HG02981 (cell line): ENCODE data around the gene HPCAL1.

ENCODE experiments used
- ATAC-seq: cut with Tn5 transposase; IDR thresholded peaks from one replicate; pipeline ENCODE4 v1.9.1; 2021; ENCODE audit warnings: mild to moderate bottlenecking, moderate library complexity; ENCODE audit not compliant: unreplicated experiment

HPCAL1 gene

GRCh38 chr2:10385501-10385900, 82.8 kb downstream of the HPCAL1 start:
- ATAC-seq: no peak

GRCh38 chr2:10385933-10386773, 83.4 kb downstream of the HPCAL1 start:
- no peak for ATAC-seq

DNA sequence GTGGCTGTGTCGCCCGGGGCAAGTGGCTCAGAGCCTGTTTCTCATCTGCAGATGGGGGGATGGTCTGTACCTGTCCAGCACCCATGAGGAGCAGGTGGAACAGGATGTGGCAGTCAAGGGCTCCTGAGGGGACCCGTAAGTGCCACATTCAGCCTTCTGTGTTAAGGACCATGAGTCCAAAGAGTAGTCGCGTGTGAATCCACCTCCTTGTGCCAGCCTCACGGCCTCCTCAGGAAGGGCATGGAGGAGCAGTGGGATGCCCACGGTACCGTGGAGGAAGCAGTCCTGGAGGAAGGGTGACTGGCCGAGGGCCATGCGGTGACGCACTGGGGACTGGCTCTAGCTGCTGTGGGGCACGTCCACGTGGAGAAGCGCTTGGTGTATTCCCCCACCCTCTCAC, 84.3 kb downstream of the HPCAL1 start:
- ATAC-seq: no peak

DNA sequence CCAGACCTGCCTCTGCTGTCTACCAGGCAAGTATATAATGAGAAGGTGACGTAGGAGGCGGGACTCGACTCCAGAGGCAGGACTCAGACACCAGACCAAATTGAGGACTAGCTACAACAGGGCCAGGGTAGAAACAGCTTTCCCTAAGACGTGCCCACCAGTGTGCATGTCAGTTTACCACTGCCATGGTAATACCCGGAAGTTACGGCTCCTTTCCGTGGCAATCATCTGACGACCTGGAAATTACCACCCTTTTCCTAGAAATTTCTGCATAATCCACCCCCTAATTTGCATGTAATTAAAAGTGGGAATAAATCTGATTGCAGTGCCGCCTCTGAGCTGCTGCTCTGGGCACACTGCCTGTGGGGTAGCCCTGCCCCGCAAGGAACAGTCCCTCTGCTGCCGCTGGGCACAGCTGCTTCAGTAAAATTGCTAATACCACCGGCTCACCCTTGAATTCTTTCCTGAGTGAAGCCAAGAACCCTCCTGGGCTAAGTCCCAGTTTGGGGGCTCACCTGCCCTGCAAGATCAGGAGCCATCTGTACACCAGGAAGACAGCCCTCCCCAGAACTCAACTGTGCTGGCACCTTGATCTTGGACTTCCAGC, 86.4 kb downstream of the HPCAL1 start:
- no peak for ATAC-seq

DNA sequence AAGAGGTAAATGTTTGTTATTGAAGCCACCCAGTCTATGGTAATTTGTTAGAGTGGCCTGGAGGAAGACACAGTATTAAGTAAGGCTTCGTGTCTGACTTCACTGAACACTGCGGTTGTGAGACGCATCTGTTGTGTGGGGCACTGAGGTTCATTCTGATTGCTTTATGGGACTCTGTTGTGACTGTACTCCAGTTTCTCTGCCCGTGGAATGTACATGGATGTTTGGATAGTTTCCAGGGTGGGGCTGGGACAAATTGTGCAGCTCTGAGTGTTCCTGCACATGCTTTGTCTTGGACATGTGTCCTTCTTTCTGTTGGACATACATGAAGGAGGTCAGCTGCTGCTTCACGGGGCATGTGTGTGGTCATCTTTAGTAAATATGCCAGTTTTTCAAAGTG, 86.9 kb downstream of the HPCAL1 start:
- no peak for ATAC-seq

DNA sequence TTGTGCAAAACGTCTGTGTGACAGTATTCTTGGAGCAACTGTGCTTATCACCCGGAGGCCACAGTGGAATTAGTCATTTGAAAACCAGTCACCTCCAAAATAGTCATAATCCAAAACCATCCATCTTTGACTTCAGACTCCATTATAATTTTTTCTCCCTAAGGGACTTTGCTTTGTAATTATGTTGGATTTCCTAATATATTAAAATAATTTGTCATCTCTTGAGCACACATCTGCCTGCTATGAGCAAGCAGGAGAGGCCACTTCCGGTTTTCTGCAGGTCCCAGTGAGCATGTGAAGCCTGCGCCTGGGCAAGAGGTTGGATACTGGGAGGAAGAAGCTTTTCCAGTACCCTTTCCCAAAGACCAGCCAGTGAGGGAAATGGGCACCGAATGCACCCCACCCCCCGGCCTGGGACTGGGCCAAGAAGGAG, 87.7 kb downstream of the HPCAL1 start:
- no peak for ATAC-seq

DNA sequence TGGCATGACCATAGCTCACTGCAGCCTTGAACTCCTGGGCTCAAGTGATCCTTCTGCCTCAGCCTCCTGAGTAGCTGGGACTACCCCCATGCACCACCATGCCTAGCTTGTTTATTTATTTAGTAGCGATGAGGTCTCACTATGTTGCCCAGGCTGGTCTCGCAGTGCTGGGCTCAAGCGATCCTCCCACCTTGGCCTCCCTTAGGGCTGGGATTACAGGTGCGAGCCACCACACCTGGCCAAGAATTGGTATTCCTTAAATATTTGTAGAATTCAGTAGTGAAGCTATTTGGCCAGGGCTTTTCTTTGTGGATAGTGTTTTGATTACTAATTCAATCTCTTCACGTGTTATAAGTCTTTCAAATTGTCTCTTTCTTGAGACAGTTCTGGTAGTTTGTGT, 89.4 kb downstream of the HPCAL1 start:
- ATAC-seq: no peak

- no peak for ATAC-seq
Measured at GRCh38 chr2:10392548-10392947, 89.8 kb downstream of the HPCAL1 start.

- no peak for ATAC-seq
Measured at GRCh38 chr2:10392951-10393639, 90.4 kb downstream of the HPCAL1 start.

DNA sequence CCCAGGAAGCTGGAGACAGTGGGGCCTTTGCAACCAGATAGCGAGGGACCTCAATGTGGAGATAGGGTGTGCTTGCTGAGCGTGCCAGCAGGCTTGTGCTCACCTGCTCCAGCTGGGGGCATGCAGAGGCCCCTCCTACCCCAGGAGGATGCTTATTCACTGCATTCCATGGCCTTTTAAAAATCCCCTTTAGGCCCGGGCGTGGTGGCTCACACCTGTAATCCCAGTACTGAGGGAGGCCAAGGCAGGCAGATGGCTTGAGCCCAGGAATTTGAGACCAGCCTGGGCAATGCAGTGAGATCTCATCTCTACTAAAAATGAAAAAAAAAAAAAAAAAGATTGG, 90.9 kb downstream of the HPCAL1 start:
- no peak for ATAC-seq

GRCh38 chr2:10395893-10396292, 93.2 kb downstream of the HPCAL1 start:
- no peak for ATAC-seq

- no peak for ATAC-seq
Measured at GRCh38 chr2:10396464-10396863, 93.8 kb downstream of the HPCAL1 start.

DNA sequence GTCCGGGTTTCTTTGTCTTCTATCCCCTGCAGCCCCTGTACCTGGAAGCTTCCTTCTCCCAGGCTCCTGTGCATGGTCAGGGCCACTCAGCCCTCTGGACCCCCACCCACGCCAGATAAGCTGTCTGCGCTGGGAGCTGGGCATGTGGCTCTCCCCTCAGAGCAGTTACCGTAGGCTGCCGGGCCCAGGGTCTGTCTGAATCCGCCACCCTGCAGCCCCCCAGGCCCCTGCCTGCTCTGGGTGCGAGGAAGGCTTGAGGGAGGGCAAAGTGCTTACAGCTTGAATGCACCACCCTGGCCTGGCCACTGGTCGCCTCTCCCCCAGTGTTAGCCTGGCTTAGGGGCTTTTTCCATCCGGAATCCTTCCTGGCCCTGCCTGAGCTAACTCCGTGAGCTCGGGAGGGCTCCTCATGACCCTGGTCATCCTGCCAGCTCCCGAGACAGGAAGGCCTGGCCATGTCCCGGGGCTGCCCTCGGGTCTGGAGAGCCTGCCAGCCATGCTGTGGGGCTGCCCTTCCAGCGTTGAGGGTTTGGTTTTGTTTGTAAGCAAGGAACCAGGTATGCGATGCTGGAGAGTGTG, 94.7 kb downstream of the HPCAL1 start:
- no peak for ATAC-seq

GRCh38 chr2:10397878-10398277, 95.2 kb downstream of the HPCAL1 start:
- no peak for ATAC-seq

- no peak for ATAC-seq
Measured at GRCh38 chr2:10398496-10398895, 95.8 kb downstream of the HPCAL1 start.

DNA sequence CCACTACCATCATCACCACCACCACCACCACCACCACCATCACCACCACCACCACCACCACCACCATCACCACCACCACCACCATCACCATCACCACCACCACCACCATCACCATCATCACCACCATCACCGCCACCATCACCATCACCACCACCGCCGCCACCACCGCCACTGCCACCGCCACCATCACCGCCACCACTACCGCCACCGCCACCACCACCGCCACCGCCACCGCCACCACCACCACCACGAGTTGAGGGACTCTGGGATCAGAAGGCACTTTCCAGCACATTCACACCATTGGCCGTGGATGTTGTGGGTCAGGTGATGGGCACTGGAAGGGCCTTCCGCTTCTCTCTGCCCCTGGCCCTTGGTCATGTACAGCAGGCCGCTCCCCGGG, 96.7 kb downstream of the HPCAL1 start:
- ATAC-seq: no peak

DNA sequence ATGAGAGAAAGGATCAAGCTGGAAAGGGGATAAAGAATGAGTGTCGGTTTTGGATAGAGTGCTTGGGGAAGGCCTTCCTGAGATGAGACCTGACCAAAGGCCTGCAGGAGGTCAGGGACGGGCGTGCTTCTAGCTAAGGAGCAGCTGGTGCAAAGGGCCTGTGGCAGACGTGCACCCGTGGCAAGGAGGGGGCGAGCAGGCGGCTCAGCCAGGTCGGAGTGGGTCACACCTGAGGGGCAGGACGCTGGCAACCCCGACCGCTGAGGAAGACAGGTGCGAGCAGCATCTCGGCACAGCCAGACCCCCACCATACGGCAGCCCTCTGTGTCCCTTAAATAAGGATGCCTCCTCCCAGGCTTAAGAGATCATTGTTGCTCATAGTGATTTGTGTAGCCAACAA, 97.3 kb downstream of the HPCAL1 start:
- ATAC-seq: no peak

DNA sequence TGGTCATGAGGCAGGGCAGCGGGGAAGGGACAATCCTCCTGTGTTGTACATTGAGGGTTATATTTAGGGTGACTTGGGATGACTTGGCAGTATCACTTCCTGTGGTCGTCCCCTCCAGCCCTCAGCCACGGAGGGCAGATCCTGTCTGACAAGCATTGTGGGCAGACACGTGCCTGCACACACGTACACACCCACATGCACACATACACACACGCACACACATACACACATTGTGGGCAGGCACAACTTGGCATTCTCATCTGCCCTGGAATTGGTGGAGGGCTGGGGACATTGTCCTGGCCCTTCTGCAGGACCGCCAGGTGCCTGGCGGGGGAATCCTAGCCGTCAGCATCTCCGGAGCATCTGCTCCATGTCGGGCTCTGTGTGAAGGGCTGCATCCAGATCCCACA, 97.9 kb downstream of the HPCAL1 start:
- no peak for ATAC-seq

- no peak for ATAC-seq
Measured at GRCh38 chr2:10400978-10401951, 98.6 kb downstream of the HPCAL1 start.

GRCh38 chr2:10402062-10402585, 99.4 kb downstream of the HPCAL1 start:
- ATAC-seq: no peak
